DMS153 (cell line): Measurements from ENCODE around the gene TBC1D2B.
"Not testable (repeated sequence)": the region's sequence is repeated elsewhere in the genome, so short reads cannot be mapped to it uniquely, and the experiment has no call there.

ENCODE experiments used
- DNase-seq: peaks from one replicate; lab custom pipeline; 2025; lab: John Stamatoyannopoulos, UW

Gene TBC1D2B

GRCh38 chr15:77974416-77975331 lies 102.8 kb downstream of the TBC1D2B start:
- no peak for DNase-seq

GRCh38 chr15:77974098-77974414 lies 103.5 kb downstream of the TBC1D2B start:
- DNase-seq, result no peak

GRCh38 chr15:77973273-77974097 lies 104.0 kb downstream of the TBC1D2B start:
- DNase-seq, result not testable (repeated sequence)

GRCh38 chr15:77972706-77973105 lies 104.8 kb downstream of the TBC1D2B start:
- DNase-seq, result not testable (repeated sequence)

- DNase-seq, result not testable (repeated sequence)
These were observed 105.6 kb downstream of the TBC1D2B start for GRCh38 chr15:77971875-77972274.

GRCh38 chr15:77970813-77971360 lies 106.6 kb downstream of the TBC1D2B start:
- not testable (repeated sequence) for DNase-seq

GRCh38 chr15:77969055-77969454 lies 108.5 kb downstream of the TBC1D2B start:
- DNase-seq, result no peak

GRCh38 chr15:77967798-77968197 lies 109.7 kb downstream of the TBC1D2B start:
- DNase-seq, result no peak

- DNase-seq, result not testable (repeated sequence)
These were observed 110.3 kb downstream of the TBC1D2B start for GRCh38 chr15:77967235-77967615.

GRCh38 chr15:77966540-77967234 lies 110.8 kb downstream of the TBC1D2B start:
- DNase-seq, result peak; percentile 0

- no peak for DNase-seq
These were observed 113.3 kb downstream of the TBC1D2B start for GRCh38 chr15:77964193-77964592.

- peak; percentile 4 for DNase-seq
These were observed 118.1 kb downstream of the TBC1D2B start for GRCh38 chr15:77959432-77959879.

GRCh38 chr15:77958716-77959431 lies 118.6 kb downstream of the TBC1D2B start:
- not testable (repeated sequence) for DNase-seq

GRCh38 chr15:77958021-77958420 lies 119.5 kb downstream of the TBC1D2B start:
- not testable (repeated sequence) for DNase-seq

GRCh38 chr15:77953926-77954325 lies 123.6 kb downstream of the TBC1D2B start:
- not testable (repeated sequence) for DNase-seq

GRCh38 chr15:77952928-77953446 lies 124.5 kb downstream of the TBC1D2B start:
- DNase-seq, result not testable (repeated sequence)

GRCh38 chr15:77951105-77951786 lies 126.3 kb downstream of the TBC1D2B start:
- DNase-seq, result not testable (repeated sequence)

- not testable (repeated sequence) for DNase-seq
These were observed 127.0 kb downstream of the TBC1D2B start for GRCh38 chr15:77950470-77950869.

- DNase-seq, result no peak
These were observed 131.9 kb downstream of the TBC1D2B start for GRCh38 chr15:77945566-77945965.
